Measurements from ENCODE around the gene ARMH3.

The ARMH3 gene

GRCh38 chr10:101935431-101935830 is 120.5 kb downstream of the ARMH3 start:
- no peak for DNase-seq

DNA sequence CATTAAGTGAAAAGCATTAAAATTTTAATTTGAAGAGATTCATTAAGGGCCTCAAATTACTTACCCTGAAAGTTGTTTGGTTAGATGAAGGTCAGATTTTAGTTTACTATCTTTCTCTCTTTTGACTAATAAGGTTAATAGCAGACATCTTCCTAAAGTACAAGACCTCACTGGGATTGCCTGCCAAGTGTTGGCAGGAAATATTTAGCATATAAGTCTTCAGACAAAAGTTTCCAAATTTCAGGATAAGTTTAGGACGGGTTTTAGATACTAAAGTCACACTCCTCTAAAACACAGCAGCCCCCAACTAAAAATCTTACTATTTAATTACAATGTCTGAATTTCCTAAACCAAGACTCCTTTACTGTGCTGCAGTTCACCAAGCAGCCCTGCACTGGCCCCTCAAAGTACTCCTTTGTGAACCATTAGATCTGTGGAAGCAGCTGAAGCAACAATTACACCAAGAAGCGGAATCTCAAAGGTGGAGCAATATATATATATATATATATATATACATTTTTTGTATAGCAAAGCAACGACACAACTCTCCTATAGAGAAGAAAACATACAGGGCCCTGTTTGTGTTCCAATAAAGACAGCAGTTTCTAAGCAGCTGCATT is 121.2 kb downstream of the ARMH3 start:
- no peak for DNase-seq

- no peak for DNase-seq
Observed at GRCh38 chr10:101933976-101934375, 122.0 kb downstream of the ARMH3 start.

DNA sequence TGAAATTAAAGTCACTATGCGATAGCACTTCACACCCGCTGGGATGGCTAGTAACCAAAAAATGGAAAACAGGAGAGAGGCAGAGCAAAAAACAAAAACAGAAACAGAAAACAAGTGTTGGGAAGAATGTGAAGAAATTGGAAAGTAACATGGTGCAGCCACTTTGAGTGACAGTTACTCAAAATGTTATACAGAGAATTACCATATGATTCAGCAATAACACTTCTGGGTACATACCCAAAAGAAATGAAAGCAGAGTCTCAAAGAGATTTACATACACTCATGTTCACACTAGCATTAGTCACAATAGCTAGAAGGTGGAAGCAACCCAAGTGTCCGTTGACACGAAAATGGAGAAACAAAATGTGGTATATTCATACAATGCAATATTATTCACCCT is 123.8 kb downstream of the ARMH3 start:
- no peak for DNase-seq

DNA sequence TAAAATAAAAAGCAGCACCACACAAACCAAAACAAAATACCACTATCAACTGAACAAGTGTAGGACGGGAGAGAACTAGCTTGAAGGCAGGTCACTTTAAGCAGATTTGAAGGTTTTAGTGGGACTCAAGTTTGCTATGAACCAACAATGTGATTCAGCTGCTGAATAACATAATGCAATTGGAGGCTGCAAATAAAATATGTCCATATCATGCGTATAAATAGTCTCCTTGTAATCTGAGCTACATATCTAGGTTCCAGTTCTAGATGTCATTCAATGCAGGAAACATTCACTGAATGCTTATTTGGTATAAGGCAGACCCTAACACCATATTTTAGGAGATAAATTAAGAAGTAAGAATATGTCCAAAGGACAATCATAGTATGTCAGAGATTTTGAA is 130.9 kb downstream of the ARMH3 start:
- DNase-seq, result no peak

GRCh38 chr10:101923256-101923655 is 132.7 kb downstream of the ARMH3 start:
- no peak for DNase-seq

DNA sequence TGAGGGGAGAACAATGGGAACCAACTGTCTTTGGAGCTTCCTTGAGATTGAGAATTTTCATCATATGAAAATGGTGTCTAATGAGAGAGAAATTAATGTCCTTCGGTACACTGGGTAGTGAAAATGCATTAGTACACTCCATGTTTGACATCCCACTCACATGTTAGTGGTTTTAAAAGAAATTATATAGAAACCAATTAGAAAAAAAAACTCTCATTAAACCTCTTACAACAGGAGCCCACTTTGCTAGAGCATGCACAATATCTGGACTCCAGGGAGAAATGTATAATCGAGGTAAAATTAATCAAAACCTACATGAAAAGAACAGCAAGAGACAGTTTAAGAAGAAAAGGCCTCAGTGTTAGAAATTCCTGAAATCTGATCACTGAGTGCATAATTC is 133.1 kb downstream of the ARMH3 start:
- no peak for DNase-seq

GRCh38 chr10:101920546-101920945 is 135.4 kb downstream of the ARMH3 start:
- DNase-seq, result no peak

DNA sequence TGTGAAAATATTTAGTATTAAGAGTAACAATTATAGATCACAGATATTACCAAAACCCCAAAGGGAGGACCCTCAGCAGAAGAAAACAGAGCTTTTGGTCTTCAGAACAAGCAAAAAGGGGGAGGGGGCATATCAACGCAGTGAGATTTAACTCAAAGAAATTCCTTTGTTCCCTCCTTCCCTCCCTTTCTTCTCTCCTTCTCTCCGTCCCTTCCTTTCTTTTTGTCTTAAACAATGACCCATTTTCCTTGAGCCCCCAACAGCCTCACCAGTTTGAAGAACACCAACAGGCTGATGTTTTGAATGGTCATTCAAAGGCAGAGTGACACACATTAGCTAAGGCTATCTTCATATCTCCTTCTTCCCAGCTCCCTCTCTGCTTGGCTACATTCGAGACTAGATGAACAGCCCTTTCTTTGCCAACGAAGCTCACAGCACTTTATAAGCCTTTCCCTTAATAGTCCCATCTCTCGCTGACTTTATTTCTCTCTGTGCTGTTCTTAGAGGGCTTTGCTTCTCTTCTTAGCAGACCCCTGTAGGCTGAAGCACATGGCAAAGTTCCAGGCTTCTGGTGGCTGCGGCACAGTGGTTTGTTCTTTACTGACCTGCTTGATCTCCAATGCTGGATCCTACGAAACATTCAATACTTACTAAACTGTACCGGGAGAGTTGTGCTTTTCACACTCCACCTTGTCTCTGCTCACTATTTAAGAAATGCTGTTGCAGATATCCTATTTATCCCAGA is 136.8 kb downstream of the ARMH3 start:
- no peak for DNase-seq

DNA sequence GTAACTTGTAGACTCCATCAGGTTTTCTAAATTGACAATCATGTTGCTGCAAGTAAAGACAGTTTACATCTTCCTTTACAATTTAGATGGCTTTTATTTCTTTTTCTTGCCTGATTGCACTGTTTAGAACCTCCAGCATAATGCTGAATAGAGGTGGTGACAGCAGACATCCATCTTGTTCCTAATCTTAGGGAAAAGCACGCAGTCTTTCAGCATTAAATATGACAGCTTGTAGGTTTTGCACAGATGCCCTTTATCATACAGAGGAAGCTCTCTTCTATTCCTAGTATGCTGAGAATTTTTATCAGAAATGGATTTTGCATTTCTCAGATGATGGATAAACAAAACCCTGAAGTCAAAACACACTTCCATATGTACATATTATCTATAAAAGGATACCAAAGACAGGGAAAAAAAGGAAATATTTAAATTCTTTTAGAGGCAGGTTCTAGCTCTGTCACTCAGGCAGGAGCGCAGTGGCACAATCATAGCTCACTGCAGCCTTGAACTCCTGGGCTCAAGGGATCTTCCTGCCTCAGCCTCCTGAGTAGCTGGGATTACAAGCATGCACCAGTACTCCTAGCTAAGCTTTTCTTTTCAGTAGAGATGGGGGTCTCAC is 143.3 kb downstream of the ARMH3 start:
- no peak for DNase-seq

DNA sequence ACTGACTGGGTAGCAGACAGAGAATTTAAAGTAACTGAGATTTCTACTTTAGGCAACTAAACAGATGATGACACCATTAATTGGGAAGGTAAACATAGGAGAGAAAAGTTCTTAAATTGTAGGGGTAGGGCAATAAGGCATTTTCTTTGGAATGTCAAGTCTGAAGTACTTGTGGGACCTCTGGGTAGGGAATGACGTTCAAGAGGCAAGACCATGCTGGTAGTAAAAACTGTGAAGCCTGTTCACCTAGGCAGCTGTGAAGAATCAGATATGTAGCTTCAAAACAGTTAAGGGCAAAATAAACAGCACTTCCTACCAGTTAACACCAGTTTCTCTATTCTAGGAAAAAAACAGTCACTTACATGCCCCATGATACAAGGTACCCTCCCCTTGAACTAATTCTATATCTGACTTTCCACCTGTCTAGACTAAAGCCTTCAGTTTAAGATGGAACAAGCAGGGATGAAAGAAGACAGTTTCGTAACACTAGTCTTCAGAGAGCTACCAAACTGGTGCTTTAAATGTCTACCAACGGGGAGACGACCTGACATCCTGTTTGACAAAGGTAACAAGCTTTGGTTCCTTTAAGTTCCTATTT is 149.3 kb downstream of the ARMH3 start:
- DNase-seq, result no peak

GRCh38 chr10:101905251-101905650 is 150.7 kb downstream of the ARMH3 start:
- no peak for DNase-seq

- DNase-seq, result no peak
Observed at GRCh38 chr10:101903827-101904550, 152.0 kb downstream of the ARMH3 start.

- no peak for DNase-seq
Observed at GRCh38 chr10:101902820-101903145, 153.2 kb downstream of the ARMH3 start.

DNA sequence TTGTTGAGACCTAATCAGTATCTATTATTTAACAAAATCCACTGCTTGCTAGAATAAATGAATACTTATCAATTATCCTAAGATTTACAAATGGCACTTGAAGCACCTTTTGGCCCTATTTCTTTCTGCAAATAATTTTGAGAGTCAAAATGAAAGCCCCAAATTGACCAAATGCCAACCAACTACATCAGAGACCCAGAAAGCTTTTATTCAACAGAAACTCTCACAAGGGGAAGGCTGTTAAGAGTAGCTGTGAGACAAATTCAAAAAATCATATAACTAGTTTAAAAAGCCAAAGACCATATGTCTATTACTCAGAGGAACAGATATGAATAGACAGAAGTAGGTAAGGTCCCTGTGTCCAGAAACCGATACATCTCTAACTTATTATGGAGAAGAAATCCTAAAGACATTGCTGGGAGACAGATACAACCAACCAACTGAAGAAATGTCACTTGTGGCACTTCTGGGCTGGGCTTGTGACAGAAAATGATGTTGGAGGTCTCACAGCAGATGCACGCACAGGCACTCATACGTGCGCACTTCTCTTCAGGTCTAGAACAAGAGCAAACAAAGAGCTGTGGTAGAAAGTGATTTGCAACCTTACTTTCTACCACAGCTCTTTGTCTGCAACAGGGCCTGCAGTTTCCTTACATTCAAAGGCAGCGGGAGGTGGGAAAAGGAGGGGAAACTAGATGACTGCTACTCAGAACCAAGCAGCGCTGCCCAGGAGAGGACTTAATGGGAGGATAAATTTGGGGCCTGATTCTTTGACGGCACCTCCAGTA is 153.7 kb downstream of the ARMH3 start:
- DNase-seq, result no peak

DNA sequence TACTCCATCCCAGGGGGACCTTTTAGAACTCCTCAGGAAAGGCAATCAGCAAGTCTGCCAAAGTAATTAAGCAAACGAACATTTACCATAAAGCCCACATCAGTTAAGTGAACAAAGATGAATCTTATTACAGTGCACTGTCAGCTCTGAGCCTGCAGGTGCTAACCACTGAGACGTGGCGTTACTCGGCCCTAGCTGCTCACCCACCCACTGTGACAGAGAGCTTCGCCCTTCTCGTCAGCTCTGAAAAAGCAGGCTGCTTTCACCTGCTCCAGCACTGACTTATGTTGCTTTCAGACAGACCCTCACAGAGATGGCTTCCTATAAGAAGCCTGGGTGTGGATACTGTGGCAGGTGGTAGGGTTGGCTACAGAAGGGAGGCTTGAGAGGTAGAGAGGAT is 154.6 kb downstream of the ARMH3 start:
- no peak for DNase-seq

GRCh38 chr10:101897633-101898032 is 158.3 kb downstream of the ARMH3 start:
- DNase-seq, result no peak

GRCh38 chr10:101896225-101896877 is 159.6 kb downstream of the ARMH3 start:
- DNase-seq, result no peak

DNA sequence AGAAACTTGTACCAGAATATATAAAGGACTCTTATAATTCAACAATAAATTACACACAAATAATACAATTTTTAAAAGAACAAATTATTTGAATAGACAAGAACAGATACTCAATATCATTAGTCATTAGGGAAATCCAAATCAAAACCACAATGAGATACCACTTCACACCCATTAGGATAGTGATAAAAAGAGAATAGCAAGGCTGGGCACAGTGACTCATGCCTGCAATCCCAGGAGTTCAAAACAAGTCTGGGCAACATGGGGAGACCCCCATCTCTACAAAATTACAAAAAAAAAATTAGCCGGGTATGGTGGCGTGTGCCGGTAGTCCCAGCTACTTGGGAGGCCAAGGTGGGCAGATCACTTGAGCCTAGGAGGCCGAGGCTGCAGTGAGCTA is 160.2 kb downstream of the ARMH3 start:
- DNase-seq, result no peak

DNA sequence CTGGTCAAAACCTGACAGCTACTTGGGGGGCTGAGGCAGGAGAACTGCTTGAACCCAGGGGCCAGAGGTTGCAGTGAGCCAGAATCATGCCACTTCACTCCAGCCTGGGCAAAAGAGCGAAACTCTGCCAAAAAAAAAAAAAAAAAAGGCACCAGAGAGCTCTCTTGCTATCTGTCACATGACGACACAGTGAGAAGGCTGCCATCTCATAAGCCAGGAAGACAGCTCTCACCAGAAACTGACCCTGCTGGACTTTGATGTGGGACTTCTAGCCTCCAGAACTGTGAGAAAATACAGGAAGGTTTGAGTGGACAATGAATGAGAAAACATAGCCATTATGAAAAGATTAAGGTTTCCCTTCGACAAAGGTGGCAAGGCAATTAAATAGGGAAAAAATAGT is 161.2 kb downstream of the ARMH3 start:
- DNase-seq, result no peak

DNA sequence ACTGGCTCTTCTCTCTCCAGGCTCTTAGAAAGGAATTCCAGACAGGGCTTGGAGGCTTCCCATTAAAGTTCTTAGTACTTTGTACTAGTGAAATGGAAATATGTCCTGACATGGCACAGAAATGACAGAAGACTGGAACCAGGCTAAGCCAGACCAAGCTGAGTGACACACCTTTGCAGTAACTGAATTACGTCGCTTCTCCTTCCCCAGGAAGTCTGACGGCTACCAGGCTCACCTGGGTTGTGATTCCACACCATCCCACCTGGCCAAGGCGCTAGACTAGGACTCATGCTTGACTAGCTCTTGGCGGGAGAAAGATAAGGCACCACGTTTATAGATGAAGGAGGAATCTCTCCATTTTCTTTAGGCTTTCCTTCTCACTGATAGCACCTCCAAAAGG is 161.7 kb downstream of the ARMH3 start:
- DNase-seq, result no peak

- DNase-seq, result no peak
Observed at GRCh38 chr10:101893510-101894120, 162.4 kb downstream of the ARMH3 start.

Data from GOT3 (cell line).